Effector CD4-positive, alpha-beta T cell (primary cell): ENCODE measurements around the gene ERGIC3.

ENCODE experiments used
- DNase-seq: peaks from one replicate; pipeline ENCODE4 v3.0.0-alpha.2; 2020

The ERGIC3 gene

GRCh38 chr20:35599776-35600120 is 57.9 kb downstream of the ERGIC3 start:
- DNase-seq, result no peak

GRCh38 chr20:35600176-35600992 is 58.5 kb downstream of the ERGIC3 start:
- DNase-seq, result no peak

- peak; percentile 71 for DNase-seq
These were observed 59.4 kb downstream of the ERGIC3 start for GRCh38 chr20:35600993-35601973.

DNA sequence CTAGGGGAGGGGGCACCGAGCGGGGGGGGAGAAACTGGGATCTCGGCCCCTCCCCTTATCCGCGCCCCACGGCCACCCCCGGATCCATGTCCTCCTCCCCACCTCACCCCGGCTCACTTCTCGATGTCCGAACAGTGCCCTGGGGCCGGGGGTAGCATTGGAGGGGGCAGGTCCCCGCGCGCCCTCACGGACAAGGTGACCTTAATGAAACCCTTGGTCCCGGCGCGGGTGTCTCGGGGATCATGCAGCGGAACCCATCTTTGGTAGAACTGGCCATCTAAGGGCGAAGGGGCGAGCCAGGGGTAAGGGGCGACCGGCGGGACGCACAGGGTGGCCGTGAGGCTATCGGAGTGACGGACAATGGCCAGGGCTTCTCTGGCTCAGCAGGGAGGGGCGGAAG is 60.1 kb downstream of the ERGIC3 start:
- DNase-seq, result no peak

DNA sequence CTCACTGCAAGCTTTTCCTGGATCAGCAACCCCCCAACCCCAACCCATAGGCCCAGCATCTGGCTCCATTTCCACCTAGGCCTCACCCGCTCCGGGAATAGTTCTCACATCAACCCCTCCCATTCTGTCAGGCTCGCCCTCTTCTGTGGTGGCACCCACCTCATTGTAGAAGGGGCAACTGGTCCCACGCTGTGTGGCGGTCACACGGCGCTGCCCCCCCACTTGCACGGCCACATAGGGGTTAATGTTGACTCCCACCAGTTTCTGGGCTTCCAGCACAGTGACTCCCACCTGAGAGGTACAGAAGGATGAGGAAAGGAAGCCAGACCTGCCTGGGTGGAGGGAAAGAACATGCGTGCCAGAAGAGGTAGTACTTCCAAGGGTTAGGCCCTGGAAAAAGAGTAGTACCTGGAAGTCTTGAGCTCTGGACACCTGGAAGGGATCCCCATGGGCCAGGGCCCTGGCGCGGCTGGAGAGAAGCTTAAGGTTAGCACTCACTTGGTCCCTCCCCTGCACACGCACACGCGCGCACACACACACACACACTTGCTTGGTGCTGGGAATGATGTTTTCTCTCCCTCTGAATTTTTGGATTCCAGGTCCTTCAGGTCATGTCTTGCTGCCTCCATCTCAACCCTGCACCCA is 61.1 kb downstream of the ERGIC3 start:
- DNase-seq, result no peak

- no peak for DNase-seq
These were observed 62.0 kb downstream of the ERGIC3 start for GRCh38 chr20:35603695-35604448.

- DNase-seq, result no peak
These were observed 62.5 kb downstream of the ERGIC3 start for GRCh38 chr20:35604449-35604747.

GRCh38 chr20:35606127-35606526 is 64.2 kb downstream of the ERGIC3 start:
- DNase-seq, result no peak
